C1 segment of cervical spinal cord (tissue), 14 donors: Measurements from ENCODE around the gene PIGZ.

Experiments used
- DNase-seq, 14 donors: peaks; one replicate each; lab custom pipeline; 2025; lab: John Stamatoyannopoulos, UW

Gene PIGZ

DNA sequence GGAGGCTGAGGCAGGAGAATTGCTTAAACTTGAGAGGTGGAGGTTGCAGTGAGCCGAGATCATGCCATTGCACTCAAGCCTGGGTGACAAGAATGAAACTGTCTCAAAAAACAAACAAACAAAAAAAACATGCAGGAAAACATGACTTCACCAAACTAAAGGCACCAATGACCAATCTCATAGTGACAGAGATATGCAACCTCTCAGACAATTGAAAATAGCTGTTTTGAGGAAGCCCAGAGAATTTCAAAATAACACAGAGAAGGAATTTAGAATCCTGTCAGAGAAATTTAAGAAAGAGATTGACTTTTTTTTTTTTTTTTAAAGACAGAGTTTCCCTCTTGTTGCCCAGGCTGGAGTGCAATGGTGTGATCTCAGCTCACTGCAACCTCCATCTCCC lies 52.4 kb downstream of the PIGZ start:
- no peak for DNase-seq

DNA sequence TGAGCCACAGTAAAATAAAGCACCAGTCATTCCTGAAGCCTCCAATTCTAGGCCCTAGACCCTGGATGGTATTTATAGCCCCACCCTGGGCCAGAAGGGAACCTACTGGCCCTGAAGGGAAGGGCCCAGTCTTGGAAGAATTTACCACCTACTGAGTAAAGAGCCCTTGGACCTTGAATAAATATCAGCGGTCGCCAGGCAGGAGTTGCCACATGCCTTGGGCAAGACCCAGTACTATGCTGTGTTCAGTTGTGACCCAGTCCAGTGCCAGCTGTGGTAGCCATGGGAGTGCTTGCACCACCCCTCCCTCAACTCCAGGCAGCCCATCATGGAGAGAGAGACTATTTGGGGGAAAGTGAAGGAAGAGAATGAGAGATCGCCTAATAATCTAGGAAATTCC lies 53.3 kb downstream of the PIGZ start:
- no peak for DNase-seq

DNA sequence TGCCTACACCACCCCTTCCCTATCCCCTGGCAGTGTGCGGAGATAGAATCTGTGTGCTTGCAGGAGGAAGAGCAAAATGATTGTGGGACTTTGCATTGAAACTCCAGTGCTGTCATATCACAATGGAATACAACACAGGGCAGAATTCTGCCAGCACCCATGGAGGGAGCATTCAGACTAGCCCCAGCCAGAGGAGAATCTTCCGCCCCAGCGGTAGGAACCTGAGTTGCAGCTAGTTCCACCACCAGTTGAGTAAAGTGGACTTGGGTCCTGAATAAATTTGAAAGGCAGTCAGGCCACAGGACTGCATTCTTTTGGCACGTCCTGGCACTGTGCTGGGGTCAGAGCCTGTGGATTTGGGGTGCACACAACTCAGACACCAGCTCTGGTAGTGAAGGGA lies 53.8 kb downstream of the PIGZ start:
- no peak for DNase-seq

DNA sequence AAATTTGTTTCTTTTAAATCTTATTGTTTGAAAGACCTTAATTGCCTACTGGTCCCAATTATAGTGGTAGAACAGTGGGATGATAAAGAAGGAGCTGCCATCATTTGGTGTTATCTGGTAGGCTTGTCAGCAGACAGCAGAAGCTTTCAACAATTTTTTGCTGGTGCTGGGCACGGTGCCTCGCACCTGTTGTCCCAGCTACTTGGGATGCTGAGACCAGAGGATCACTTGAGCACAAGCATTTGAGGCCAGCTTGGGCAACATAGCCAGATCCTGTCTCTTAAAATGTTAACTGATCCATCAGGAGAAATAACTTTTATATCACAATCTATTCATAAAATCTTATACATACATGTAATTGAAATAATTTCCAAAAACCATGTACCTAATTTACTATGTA lies 64.9 kb downstream of the PIGZ start:
- DNase-seq, result no peak

DNA sequence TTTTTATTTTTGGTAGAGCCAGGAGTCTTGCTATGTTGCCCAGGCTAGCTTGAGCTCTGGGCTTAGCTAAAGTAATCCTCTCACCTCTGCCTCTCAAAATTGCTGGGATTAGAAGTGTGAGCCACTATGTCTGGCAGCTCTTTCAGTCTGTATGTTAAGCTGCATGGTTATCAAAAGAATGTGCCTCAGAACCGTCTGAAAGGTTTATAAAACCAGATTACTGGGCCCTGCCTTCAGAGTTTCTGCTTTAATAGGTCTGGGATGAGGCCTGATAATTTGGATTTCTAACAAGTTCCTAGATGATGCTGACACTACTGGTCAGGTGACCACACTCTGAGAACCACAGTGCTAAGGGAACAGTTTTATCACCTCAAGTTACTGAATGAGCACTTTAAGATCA lies 66.3 kb downstream of the PIGZ start:
- DNase-seq, result no peak

DNA sequence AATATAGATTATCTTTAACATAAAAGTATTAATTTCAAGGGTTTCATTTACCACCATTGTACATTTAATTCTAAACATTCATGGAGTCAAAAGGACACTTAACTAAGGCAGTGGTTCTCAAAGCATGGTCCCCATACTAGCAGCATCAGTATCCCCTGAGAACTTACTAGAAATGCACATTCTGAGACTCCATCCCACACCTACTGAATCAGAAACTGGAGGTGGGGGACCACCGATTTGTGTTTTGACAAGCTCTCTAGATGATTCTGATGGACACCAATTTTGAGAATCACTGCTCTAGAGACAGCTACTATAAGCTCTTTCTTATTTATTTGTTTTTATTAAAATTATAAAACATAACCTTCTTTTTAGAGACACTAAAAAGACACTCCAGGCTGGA lies 66.9 kb downstream of the PIGZ start:
- no peak for DNase-seq
